GM23338 (cell line): ENCODE results near the gene PNPLA1. TPM values are rescaled to one million over a fixed set of nuclear protein-coding genes. Genes with fewer than 3 reads are reported as not detected.

ENCODE experiments used
- ATAC-seq: fragments of 200-7000 bp; cut with Tn5 transposase; 3 replicates; pipeline ENCODE4 v1.9.1; 2020
- DNase-seq: peaks from one replicate; pipeline ENCODE4 v3.0.0-alpha.2; 2015; ENCODE audit warnings: low spot score
- H2AFZ ChIP-seq: fragments of 200-600 bp; sonication (generic); 2 replicates; pipeline ENCODE4 v1.8.0; 2016; ENCODE audit warnings: antibody characterized with exemption, mild to moderate bottlenecking, moderate library complexity
- H3F3A ChIP-seq: fragments of 200-600 bp; sonication (generic); replicated peaks from 2 replicates; pipeline ENCODE4 v1.8.0; 2017; ENCODE audit warnings: antibody characterized with exemption, mixed run types, low read depth
- H3K27ac ChIP-seq: fragments of 200-600 bp; sonication (generic); 2 replicates; pipeline ENCODE4 v1.6.1; 2016; ENCODE audit warnings: low read depth
- H3K27me3 ChIP-seq: fragments of 200-600 bp; sonication (generic); 2 replicates; pipeline ENCODE4 v1.8.0; 2016; ENCODE audit warnings: mild to moderate bottlenecking, mixed run types, moderate library complexity; ENCODE audit not compliant: insufficient read depth
- H3K36me3 ChIP-seq: fragments of 200-600 bp; sonication (generic); 2 replicates; pipeline ENCODE4 v1.8.0; 2016; ENCODE audit warnings: mild to moderate bottlenecking; ENCODE audit not compliant: insufficient read depth
- H3K4me1 ChIP-seq: fragments of 200-600 bp; sonication (generic); 2 replicates; pipeline ENCODE4 v1.8.0; 2016; ENCODE audit warnings: mild to moderate bottlenecking, moderate library complexity; ENCODE audit not compliant: insufficient read depth
- H3K4me2 ChIP-seq: fragments of 200-600 bp; sonication (generic); 2 replicates; pipeline ENCODE4 v1.7.1; 2017; ENCODE audit warnings: mixed run types
- H3K4me3 ChIP-seq: fragments of 200-600 bp; sonication (generic); 2 replicates; pipeline ENCODE4 v1.6.1; 2016; ENCODE audit warnings: mixed run types
- H3K79me2 ChIP-seq: fragments of 200-600 bp; sonication (generic); replicated peaks from 2 replicates; pipeline ENCODE4 v1.8.0; 2017; ENCODE audit warnings: mild to moderate bottlenecking; ENCODE audit not compliant: insufficient read depth
- H3K9me2 ChIP-seq: fragments of 200-600 bp; sonication (generic); 2 replicates; pipeline ENCODE4 v1.8.0; 2017; ENCODE audit not compliant: insufficient read depth
- H4K20me1 ChIP-seq: fragments of 200-600 bp; sonication (generic); replicated peaks from 2 replicates; pipeline ENCODE4 v1.8.0; 2017; ENCODE audit warnings: mild to moderate bottlenecking; ENCODE audit not compliant: insufficient read depth
- H3K27ac Mint-ChIP-seq: 2 replicates; pipeline ENCODE4 v1.8.0; 2020; ENCODE audit warnings: inconsistent platforms, mild to moderate bottlenecking, moderate library complexity, mixed read lengths
- H3K27me3 Mint-ChIP-seq: 3 replicates; pipeline ENCODE4 v1.8.0; 2022; ENCODE audit warnings: low read depth, mild to moderate bottlenecking, moderate library complexity, mixed read lengths, inconsistent platforms; ENCODE audit not compliant: insufficient read depth, poor library complexity
- H3K36me3 Mint-ChIP-seq: 3 replicates; pipeline ENCODE4 v1.8.0; 2021; ENCODE audit warnings: low read depth, mild to moderate bottlenecking, inconsistent platforms, moderate library complexity, mixed read lengths
- H3K4me1 Mint-ChIP-seq: 3 replicates; pipeline ENCODE4 v1.8.0; 2020; ENCODE audit warnings: mild to moderate bottlenecking, inconsistent platforms, mixed read lengths
- H3K4me3 Mint-ChIP-seq: 3 replicates; pipeline ENCODE4 v1.8.0; 2021; ENCODE audit warnings: moderate library complexity, mild to moderate bottlenecking, inconsistent platforms, mixed read lengths
- H3K9me3 Mint-ChIP-seq: 3 replicates; pipeline ENCODE4 v1.8.0; 2020; ENCODE audit warnings: moderate library complexity, mild to moderate bottlenecking, inconsistent platforms, mixed read lengths
- CREB1 ChIP-seq: fragments of 250-450 bp; sonication (Bioruptor Pico); IDR thresholded peaks from 2 replicates; pipeline ENCODE4 v1.5.0; 2020; ENCODE audit warnings: low read depth, mild to moderate bottlenecking, moderate library complexity
- EZH2phosphoT487 ChIP-seq: fragments of 200-600 bp; sonication (generic); IDR thresholded peaks from one replicate; pipeline ENCODE4 v1.8.1; 2018; ENCODE audit warnings: antibody characterized with exemption; ENCODE audit not compliant: unreplicated experiment
- NANOG ChIP-seq: IDR thresholded peaks from 2 replicates; pipeline ENCODE4 v1.6.1; 2016; ENCODE audit warnings: antibody characterized with exemption, borderline replicate concordance
- polyA plus RNA-seq: library from polyadenylated mRNA; unstranded; fragments of >200 nt; fragmentation: Nextera tagmentation; extraction: Ambion mirVana; gene quantifications from 2 replicates; pipeline ENCODE4 v1.2.1, GENCODE V29; 2016
- total RNA-seq: library from RNA; depleted of rRNA; stranded (reverse); fragments of >200 nt; shearing (Covaris generic); gene quantifications from 2 replicates; pipeline ENCODE4 v1.2.3, GENCODE V29; 2014
- TF ChIP-seq, protein P1 (sequence below): IDR thresholded peaks from one replicate; pipeline ENCODE4 v1.6.1; 2018; ENCODE audit warnings: antibody characterized with exemption; ENCODE audit not compliant: unreplicated experiment
- TF ChIP-seq, protein P2 (sequence below): IDR thresholded peaks from 2 replicates; pipeline ENCODE4 v1.6.1; 2016; ENCODE audit warnings: antibody characterized with exemption
- TF ChIP-seq, protein P3 (sequence below): fragments of 250-450 bp; sonication (Bioruptor Pico); IDR thresholded peaks from 2 replicates; pipeline ENCODE4 v1.5.0; 2020; ENCODE audit warnings: mild to moderate bottlenecking, moderate library complexity

The PNPLA1 gene
- total and polyA plus RNA-seq, 2 experiments from 2014 or later, result not detected

DNA sequence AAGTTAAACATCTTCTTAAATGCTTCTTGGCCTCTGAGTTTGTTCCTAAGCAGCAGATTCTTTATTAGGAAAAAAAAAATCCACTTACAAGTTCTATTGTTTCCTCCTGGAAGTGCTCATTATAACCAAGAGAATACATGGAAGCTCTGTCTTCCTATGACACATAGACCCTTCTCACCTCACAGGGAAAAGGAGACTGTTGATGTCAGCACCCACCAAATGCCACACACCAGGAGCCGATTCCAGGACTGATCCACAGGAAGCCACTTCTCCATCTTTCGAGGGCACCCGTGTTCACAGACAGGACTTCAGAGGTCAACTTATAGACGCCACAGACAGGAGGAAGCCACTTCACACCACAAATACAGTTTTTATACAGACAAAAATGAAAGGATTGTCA, 80.2 kb downstream of the PNPLA1 start (continued):
- TF ChIP-seq, protein P1, sequence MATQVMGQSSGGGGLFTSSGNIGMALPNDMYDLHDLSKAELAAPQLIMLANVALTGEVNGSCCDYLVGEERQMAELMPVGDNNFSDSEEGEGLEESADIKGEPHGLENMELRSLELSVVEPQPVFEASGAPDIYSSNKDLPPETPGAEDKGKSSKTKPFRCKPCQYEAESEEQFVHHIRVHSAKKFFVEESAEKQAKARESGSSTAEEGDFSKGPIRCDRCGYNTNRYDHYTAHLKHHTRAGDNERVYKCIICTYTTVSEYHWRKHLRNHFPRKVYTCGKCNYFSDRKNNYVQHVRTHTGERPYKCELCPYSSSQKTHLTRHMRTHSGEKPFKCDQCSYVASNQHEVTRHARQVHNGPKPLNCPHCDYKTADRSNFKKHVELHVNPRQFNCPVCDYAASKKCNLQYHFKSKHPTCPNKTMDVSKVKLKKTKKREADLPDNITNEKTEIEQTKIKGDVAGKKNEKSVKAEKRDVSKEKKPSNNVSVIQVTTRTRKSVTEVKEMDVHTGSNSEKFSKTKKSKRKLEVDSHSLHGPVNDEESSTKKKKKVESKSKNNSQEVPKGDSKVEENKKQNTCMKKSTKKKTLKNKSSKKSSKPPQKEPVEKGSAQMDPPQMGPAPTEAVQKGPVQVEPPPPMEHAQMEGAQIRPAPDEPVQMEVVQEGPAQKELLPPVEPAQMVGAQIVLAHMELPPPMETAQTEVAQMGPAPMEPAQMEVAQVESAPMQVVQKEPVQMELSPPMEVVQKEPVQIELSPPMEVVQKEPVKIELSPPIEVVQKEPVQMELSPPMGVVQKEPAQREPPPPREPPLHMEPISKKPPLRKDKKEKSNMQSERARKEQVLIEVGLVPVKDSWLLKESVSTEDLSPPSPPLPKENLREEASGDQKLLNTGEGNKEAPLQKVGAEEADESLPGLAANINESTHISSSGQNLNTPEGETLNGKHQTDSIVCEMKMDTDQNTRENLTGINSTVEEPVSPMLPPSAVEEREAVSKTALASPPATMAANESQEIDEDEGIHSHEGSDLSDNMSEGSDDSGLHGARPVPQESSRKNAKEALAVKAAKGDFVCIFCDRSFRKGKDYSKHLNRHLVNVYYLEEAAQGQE, result no peak

DNA sequence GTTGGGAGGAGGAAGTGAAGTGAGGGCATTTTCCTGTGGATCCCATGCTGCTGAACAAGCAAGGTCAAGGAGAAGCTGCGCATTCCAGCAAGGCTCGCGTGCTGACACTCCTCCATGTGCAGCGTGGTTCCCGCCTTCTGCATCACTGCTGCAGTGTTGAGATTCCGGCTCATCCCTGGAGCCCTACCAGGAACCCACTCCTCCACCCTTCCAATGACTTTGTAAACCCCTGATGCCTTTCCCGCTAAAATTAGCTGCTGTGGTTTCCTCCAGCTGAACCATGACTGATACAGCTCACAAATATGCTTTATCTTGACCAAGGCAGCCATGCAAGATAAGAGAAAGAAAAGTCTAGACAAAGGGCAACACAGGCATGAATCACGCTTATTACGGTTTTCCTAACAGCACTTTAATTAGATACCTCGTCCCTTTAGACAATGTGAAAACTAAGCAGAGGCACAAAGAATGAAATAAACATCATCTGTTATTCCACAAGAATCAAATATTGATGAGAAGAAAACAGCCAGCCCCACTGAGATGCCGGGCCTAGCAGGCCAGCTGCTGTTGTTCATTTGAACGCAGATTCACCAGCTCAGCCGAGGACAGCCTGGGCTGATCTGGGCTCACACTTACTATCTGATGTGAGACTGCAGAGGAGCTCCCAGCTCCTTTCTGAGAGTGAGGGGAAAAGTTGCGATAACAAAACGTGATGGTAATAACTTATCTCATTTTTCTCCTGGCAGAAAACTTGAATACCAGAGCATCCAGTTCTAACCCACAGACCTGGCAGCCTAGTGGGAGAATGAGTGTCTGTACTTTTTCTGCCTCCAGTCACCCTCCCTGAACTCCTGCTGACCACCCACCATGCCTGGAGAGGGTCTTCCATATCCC, 81.1 kb downstream of the PNPLA1 start:
- Histone ChIP-seq H3K9me2 (no peaks in the 10 kb centered on the region), H3K4me3 (no peak overlapping the region), H3K4me1 (no peaks in the 10 kb centered on the region; the same call in 1 of the 2 replicates), H3K27ac (no peak overlapping the region), H3K27me3 (no peaks in the 10 kb centered on the region), H3K36me3 (no peaks in the 10 kb centered on the region), H2AFZ (no peak overlapping the region; the same call in 1 of the 2 replicates), H3F3A (no peaks in the 10 kb centered on the region), H4K20me1 (no peaks in the 10 kb centered on the region), H3K4me2 (no peak overlapping the region), H3K79me2 (no peaks in the 10 kb centered on the region)
- peaks cover 4% of the 10 kb centered on the region; the same call in 2 of the 3 replicates for H3K4me1 Mint-ChIP-seq
- no peak for DNase-seq
- H3K27ac Mint-ChIP-seq, result no peak overlapping the region
- no peak for ATAC-seq
- no peaks in the 10 kb centered on the region; the same call in 1 of the 3 replicates for H3K9me3 Mint-ChIP-seq
- no peak overlapping the region for H3K4me3 Mint-ChIP-seq
- peaks cover 11% of the 10 kb centered on the region for H3K27me3 Mint-ChIP-seq
- H3K36me3 Mint-ChIP-seq, result no peaks in the 10 kb centered on the region
- TF ChIP-seq, protein P2, sequence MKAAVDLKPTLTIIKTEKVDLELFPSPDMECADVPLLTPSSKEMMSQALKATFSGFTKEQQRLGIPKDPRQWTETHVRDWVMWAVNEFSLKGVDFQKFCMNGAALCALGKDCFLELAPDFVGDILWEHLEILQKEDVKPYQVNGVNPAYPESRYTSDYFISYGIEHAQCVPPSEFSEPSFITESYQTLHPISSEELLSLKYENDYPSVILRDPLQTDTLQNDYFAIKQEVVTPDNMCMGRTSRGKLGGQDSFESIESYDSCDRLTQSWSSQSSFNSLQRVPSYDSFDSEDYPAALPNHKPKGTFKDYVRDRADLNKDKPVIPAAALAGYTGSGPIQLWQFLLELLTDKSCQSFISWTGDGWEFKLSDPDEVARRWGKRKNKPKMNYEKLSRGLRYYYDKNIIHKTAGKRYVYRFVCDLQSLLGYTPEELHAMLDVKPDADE, result no peak
- TF ChIP-seq, protein P1, result no peak
- TF ChIP-seq EZH2phosphoT487, result no peak
- TF ChIP-seq, protein P3, sequence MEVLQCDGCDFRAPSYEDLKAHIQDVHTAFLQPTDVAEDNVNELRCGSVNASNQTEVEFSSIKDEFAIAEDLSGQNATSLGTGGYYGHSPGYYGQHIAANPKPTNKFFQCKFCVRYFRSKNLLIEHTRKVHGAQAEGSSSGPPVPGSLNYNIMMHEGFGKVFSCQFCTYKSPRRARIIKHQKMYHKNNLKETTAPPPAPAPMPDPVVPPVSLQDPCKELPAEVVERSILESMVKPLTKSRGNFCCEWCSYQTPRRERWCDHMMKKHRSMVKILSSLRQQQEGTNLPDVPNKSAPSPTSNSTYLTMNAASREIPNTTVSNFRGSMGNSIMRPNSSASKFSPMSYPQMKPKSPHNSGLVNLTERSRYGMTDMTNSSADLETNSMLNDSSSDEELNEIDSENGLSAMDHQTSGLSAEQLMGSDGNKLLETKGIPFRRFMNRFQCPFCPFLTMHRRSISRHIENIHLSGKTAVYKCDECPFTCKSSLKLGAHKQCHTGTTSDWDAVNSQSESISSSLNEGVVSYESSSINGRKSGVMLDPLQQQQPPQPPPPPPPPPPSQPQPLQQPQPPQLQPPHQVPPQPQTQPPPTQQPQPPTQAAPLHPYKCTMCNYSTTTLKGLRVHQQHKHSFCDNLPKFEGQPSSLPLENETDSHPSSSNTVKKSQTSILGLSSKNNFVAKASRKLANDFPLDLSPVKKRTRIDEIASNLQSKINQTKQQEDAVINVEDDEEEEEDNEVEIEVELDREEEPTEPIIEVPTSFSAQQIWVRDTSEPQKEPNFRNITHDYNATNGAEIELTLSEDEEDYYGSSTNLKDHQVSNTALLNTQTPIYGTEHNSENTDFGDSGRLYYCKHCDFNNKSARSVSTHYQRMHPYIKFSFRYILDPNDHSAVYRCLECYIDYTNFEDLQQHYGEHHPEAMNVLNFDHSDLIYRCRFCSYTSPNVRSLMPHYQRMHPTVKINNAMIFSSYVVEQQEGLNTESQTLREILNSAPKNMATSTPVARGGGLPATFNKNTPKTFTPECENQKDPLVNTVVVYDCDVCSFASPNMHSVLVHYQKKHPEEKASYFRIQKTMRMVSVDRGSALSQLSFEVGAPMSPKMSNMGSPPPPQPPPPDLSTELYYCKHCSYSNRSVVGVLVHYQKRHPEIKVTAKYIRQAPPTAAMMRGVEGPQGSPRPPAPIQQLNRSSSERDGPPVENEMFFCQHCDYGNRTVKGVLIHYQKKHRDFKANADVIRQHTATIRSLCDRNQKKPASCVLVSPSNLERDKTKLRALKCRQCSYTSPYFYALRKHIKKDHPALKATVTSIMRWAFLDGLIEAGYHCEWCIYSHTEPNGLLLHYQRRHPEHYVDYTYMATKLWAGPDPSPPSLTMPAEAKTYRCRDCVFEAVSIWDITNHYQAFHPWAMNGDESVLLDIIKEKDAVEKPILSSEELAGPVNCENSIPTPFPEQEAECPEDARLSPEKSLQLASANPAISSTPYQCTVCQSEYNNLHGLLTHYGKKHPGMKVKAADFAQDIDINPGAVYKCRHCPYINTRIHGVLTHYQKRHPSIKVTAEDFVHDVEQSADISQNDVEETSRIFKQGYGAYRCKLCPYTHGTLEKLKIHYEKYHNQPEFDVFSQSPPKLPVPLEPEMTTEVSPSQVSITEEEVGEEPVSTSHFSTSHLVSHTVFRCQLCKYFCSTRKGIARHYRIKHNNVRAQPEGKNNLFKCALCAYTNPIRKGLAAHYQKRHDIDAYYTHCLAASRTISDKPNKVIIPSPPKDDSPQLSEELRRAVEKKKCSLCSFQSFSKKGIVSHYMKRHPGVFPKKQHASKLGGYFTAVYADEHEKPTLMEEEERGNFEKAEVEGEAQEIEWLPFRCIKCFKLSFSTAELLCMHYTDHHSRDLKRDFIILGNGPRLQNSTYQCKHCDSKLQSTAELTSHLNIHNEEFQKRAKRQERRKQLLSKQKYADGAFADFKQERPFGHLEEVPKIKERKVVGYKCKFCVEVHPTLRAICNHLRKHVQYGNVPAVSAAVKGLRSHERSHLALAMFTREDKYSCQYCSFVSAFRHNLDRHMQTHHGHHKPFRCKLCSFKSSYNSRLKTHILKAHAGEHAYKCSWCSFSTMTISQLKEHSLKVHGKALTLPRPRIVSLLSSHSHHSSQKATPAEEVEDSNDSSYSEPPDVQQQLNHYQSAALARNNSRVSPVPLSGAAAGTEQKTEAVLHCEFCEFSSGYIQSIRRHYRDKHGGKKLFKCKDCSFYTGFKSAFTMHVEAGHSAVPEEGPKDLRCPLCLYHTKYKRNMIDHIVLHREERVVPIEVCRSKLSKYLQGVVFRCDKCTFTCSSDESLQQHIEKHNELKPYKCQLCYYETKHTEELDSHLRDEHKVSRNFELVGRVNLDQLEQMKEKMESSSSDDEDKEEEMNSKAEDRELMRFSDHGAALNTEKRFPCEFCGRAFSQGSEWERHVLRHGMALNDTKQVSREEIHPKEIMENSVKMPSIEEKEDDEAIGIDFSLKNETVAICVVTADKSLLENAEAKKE (CRISPR knock-in tag), result no peak
- TF ChIP-seq CREB1, result no peak
- TF ChIP-seq NANOG, result no peak
